Neural cell (in vitro differentiated cells): ENCODE results near the gene ATP6V0A4.

Experiments
- CTCF ChIP-seq: fragments of 450-650 bp; IDR thresholded peaks from 2 replicates; pipeline ENCODE4 v1.5.1; 2014; ENCODE audit warnings: antibody characterized with exemption, mild to moderate bottlenecking, moderate library complexity; ENCODE audit not compliant: poor library complexity, severe bottlenecking
- POLR2AphosphoS5 ChIP-seq: IDR thresholded peaks from 2 replicates; pipeline ENCODE4 v1.6.1; 2012

DNA sequence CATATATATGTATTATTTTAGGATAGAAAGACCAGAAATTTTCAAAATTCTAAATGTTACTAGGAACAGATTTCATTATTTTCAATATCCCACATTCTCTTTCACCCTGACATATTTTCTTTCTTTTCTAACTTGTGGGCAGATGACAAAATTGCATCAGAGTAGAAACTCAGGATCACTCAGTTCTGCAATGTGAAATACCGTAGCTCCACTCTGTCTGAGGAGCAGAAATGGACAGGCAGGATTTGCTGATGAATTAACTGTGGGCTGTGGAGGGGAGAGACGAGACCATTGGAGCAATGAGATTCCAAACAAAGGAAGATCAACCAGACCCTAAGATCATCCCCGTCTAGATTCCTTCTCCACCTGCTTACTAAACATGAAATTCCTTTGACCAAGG, 59.9 kb downstream of the ATP6V0A4 start:
- no peak for TF ChIP-seq POLR2AphosphoS5
- no peak for TF ChIP-seq CTCF
